ENCODE measurements around the gene PHLPP1.

PHLPP1 gene

DNA sequence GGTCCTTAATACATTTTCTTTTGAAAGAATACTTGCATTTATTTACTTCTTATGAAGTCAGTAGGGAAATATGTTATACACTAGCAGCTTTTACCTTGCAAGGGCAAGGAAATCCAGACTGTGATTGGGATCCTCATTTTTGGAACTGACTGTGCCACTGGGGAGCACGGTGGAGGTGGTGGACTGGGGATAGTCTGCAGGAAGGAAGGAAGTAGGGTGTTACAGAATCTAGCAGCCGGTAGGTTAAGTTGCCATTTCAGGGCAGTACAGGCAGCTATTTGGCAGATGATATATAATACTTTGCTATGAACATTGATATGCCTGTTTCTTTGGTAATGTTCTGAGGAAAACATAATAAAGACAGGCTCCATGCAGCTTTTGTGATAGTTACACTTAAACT lies 238.3 kb downstream of the PHLPP1 start:
- DNase-seq = no peak

DNA sequence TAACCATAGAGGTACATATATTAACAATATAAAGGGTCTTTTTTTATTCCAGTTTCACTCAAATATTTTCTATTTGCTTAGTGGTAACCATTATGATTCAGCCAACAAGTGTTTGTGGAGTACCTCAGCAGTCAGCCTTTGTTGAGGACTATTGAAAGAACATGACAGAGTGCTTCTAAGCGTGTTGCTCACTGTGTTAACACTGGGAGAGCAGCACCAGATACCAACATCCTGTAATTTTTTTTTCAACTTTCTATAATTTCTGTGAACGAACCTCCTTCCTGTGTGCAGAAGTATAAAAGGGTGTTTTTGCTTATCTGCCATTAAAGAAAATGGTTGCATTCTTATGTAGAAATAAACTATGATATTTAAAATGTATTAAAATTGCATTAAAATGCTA lies 239.0 kb downstream of the PHLPP1 start:
- no peak for DNase-seq

DNA sequence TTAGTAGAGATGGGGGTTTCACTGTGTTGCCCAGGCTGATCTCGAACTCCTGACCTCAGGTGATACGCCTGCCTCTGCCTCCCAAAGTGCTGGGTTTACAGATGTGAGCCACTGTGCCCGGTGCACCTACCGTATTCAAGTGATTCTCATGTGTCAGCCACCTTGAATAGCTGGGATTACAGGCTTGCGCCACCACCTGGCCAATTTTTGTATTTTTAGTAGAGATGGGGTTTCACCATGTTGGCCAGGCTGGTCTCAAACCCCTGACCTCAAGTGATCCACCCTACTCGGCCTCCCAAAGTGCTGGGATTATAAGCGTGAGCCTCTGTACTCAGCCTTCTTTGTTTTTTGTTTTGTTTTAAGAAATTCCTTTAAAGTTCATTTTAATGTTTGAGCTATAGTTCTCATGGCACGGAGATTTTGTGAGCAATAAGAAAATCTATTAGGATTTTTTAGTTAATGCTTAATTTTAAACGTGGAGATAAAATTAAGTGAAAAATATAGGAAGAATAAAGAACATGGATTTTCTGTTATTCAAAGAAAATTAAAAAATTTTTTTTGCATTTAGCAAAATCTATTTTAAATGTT lies 242.6 kb downstream of the PHLPP1 start:
- peak; percentile 47 for DNase-seq

DNA sequence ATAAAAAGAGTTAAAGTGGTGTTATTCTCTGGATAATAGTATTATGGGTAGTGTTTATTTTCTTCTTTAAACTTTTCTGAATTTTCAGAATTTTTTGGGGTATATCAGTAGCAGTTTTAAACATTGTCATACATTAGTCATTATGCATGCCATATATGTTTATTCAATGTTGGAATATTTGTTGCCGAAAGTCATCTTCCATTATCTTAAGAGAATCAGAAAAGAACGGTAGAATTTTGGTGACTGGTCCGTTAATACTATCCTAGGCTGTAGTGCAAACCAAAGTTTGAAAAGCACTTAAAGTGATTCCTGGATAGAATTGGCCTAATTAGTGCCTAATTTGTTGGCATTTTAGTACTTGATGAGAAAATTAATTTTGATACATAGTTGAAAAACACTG lies 244.1 kb downstream of the PHLPP1 start:
- no peak for DNase-seq

DNA sequence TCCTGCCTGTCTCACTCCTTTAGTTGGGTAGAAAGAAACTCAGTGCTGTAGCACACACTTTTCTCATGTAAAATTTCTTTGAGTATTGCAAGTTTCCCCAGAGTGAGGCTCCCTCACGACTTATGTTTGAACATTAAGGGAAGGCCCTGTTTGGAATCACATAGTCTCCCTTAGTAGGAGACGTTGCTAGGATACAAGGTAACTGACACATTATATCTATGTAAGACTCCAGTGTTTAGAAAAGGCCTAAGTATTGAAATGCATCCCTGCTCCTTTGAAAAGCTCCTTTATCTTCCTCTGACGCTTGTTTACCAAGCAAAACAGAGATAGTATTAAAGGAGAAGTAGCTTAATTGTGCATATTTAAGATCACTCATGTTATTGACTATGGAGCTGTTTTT lies 248.2 kb downstream of the PHLPP1 start:
- DNase-seq = no peak

DNA sequence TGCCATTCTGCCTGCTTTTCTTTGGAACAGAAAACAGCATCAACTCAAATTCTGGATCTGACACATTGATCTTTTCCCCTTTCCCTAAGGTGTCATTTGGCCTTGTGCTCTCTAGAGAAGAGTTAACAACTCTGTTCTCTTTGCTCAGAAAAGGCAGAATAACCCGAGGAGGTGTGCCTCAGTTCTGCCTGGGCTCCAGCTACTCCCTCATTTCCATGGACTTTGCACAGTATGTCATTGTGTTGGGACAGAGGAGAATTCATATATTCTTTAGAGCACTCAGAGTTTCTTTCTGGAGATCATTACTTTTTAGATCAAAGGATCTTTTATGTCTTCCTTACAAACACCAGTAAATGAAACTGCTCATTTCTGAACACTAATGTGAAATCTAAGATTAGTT lies 249.1 kb downstream of the PHLPP1 start:
- DNase-seq = no peak

DNA sequence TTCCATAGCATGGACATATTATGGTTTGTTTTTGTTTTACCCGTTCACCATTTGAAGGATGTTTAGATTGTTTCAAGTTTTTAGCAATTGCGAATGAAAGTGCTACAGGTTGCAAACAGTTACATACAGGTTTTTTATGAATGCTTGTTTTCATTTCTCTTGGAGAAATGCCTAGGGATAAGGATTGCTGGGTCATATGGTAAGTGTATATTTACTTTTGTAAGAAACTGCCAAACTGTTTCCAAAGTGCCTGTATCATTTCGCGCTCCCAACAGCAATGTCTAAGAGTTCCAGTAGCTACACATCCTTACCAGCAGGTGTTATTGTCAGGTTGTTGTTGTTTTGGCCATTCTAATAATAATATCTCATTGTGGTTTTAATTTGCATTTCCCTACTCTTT lies 251.7 kb downstream of the PHLPP1 start:
- DNase-seq = no peak

DNA sequence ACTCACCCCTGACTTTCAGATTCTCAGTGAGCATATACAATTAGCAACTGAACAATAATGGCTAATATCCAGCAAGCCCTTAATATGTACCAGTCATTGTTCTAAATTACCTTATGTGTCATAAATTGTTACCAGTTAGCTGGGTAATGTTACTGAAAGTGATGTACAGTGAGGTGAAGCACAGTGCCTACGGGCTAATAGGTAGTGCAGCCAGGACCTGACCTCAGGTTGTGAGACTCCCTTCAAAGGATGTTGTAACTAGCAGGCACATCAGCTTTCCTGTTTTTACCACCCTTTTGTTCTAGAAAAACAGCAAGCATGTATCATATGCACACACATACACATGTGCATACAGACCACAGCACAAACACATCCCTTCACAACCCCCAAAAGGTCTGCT lies 258.3 kb downstream of the PHLPP1 start:
- DNase-seq = no peak

DNA sequence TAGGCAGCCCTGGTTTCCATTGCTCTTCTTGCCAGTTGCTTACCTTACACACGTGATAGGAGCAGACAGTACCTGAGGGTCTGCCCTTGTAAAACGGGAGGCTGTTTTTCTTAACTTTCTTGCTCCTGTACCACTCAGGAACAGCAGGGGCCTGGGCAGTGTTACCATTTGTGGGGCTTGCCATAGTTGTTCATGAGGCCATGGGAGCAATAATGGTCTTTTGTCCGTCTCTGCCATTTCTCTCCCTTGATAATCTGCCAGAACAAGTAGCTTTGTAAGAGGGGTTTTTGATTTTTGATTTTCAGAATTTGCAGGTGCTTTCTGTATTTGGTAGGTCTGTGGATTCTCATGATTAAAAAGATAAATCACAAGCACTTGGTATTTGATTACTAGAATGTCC lies 259.0 kb downstream of the PHLPP1 start:
- no peak for DNase-seq

DNA sequence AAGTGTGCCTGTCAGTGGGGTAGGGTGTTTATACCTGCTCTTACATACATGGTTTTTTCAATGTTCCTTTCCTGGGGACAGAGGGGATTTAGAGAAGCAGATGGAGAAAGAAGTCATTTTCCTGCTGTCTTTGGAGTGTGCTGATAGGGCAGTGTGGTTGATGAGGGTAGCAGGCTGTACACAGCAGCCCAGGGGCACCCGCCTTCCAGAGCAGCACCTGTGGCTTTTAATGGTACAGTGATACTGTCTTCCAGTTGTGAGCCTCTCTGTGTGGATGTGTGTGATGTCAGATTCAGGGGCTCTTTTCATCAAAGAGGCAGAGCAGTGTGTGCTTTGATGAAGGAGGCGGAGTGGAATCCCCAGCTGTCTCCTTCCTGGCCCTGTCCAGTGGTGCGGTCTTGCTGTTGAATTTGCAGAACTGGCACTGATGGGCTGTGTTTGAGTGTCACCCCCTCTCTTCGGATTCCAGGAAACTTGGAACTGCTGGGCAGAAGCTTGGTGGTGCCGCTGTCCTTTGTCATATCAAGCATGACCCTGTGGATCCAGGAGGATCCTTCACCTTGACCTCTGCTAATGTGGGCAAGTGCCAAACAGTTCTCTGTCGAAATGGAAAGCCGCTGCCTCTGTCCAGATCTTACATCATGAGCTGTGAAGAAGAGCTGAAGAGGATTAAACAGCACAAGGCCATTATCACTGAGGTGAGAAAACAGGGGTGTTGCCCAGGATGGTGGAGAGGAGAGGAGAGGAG lies 259.8 kb downstream of the PHLPP1 start:
- no peak for DNase-seq

DNA sequence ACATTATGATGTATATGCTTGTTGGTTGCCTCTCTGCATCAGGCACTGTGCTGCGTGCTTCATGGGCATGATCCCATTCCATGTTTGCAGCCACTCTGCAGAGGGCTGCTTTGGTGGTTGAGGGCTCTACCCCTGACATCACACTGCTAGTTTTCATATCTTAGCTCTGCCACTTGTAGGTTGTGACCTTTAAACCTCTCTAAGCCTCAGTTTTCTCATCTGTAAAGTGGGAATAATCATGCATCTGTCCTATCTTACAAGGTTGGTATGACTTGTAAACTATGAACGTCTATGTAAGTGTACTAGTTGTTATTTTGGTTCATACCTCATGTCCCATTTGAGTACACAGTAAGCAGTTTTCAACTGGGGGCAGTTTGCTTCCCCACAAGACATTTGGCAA lies 260.4 kb downstream of the PHLPP1 start:
- DNase-seq = no peak

DNA sequence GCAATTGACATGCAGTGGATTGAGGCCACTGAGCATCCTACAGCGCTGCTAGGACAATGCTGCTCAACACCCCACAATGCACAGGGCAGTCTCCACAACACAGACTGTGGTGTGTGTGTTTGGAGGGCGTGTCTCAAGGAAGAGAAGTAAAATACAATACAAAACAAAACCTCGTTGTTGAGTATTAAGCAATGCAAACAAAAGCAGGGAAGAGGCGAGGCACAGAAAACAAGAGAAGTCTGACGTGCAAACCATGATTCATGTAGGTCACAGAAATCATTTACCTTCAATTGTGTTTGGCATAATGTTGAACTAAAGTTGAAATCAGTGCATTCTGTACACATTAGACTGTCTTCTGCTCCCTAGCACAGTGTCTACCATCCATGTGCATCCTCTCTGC lies 260.9 kb downstream of the PHLPP1 start:
- DNase-seq = no peak

DNA sequence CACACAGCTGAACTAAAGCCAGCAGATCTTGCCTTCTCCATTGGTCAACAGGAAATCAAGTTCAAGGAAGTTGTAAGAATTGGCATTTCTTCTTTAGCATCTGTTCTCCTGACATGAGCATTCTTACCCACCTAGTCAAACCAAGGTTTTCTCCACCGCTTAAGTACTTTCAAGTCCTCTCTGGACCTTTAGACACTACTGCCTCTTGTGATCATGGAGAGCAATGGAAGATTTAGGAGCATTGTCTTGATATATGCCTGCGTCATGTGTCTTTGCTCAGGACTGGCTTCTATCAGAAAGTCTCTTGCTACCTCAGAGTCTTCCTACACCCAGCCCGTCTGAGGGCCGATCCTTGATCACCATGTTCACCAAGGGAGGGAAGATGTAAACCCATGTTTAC lies 262.2 kb downstream of the PHLPP1 start:
- DNase-seq = no peak

DNA sequence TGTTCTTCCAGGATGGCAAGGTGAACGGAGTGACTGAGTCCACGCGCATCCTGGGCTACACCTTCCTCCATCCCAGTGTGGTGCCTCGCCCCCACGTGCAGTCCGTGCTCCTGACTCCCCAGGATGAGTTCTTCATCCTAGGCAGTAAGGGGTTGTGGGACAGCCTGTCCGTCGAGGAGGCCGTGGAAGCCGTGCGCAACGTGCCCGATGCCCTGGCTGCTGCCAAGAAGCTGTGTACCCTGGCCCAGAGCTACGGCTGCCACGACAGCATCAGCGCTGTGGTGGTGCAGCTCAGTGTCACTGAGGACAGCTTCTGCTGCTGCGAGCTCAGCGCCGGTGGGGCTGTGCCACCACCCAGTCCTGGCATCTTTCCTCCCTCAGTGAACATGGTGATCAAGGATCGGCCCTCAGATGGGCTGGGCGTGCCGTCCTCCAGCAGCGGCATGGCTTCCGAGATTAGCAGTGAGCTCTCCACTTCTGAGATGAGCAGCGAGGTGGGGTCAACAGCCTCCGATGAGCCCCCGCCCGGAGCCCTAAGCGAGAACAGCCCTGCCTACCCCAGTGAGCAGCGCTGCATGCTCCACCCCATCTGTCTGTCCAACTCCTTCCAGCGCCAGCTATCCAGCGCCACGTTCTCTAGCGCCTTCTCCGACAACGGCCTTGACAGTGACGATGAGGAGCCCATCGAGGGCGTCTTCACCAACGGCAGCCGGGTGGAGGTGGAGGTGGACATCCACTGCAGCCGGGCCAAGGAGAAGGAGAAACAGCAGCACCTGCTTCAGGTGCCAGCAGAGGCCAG lies 263.1 kb downstream of the PHLPP1 start:
- no peak for DNase-seq

DNA sequence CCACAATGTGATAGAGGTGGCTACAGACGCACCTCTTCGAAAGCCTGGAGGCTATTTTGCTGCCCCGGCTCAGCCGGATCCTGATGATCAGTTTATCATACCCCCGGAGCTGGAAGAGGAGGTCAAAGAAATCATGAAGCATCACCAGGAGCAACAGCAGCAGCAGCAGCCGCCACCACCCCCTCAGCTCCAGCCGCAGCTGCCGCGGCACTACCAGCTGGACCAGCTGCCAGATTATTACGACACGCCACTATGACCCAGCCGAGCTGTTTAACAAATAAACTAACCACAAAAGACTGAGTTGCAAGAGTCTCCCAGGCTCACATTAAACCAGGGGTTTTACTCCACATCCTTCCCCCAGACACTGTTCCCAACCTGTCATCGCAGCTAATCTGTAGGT lies 263.8 kb downstream of the PHLPP1 start:
- DNase-seq = peak; percentile 69

DNA sequence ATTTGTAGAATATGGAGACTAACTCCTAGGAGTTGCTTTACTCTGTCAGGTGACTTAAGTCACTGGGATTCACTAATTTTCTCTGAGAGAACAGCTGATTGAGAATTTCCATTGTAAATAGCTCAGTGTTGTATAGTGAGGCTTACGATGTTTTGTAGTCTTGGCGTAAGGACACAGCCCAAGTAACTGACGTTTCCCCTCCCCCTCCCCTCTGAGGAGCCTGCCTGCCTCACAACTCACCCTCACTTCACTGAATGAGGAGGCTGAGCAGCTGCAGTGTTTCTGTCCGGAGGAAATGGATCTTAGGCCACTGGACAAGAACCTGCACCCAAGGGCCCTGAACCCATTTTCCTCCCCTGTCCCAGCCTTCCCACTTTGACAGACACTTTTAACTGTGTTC lies 264.6 kb downstream of the PHLPP1 start:
- DNase-seq = no peak

DNA sequence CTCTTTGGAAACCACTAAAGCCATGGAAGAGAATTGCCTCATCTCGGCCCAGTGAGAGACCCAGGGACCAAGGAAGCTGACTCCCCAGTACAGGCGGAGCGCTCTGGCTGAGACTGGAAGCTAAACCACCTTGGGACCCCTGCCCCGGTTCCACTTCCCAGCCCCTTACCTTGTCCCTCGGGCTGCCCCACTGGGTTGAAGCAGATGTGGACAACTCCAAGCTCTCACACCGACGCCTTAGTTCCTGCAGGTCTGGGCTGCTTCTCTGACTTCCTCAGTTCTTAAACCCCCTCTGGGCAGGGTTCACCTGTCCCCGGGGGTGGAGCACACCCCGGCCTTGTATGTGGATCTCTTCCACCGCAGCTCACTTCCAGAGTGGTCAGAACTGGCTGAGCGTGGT lies 266.2 kb downstream of the PHLPP1 start:
- peak; percentile 6 for DNase-seq

DNA sequence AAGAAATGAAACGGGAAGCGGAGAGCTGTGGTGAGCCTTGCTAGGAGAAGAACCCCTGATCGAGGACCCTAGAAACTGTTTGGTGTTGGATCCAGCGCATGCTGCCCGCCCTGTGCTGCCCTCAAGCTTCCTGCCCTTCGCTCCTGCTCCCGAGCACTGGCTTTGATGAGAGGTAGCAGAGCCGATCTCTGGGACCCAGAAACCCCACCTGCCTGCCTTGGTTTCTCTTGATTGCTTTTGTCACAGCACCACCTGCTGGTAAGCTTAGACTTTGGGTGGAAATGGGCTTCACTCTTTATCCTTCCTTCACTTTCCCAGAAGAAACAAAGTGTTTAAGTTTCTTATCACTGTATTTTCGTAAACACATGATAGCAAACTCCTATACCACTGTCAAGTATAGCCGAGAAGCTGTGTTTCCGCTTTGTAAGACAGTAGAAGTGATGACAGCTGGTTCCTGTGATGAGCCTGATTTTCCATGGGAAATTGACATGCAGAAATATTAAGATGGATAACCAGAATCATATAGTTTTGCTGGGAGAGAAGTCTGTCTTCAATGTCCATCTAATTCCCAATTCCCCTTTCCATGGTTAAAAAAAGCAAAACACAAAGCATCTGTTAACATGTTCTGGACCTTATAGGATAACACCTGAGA lies 267.4 kb downstream of the PHLPP1 start:
- DNase-seq = peak; percentile 30

DNA sequence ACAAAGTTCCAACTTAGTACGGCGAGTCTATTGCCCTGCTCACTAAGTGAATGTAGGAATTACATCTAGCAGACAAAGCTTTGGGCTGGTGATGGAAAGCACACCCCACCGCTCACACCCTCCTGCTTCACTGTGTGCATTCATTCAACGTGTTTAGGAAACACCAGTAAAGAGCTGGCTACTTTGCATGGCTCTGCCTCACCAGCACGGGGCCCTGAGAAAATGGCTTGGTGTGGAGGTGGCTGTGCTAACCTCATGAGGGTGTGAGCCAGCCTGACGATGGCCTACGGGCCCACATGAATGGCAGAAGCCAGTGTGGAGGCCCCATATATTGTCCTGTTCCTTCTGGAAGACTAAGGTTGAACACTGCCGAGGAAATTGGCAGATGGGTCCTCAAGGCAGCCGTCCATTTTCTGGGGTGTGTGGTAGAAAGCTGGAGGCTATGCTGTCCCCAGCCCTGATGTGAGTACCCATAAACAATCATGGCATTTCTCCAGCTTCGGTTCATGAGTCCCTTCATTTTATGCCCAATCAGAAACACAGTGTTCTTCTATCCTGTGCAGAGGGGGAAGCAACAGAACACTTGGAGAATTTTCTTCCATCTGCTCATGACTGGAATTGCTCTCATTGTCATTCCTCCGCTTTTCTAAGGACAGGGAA lies 269.4 kb downstream of the PHLPP1 start:
- no peak for DNase-seq

DNA sequence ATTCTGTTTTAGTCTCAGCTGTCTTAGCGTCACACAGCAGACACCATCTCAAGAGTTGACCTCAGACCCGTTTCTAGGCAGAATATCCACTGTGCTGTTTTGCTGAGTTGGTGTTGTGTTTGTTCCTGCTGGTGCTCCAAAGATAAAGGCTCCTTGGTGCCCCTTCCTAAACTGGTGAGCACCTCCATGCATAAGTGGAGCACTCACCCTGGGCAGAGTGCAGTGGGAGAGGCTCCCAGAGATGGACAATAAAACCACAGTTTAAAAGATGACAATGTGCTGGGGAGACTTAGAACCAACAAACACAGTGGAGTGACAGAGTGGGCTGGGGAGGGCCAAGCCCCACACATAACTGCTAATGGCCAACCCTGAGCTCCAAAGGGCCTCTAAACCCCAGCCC lies 271.1 kb downstream of the PHLPP1 start:
- DNase-seq = no peak

DNA sequence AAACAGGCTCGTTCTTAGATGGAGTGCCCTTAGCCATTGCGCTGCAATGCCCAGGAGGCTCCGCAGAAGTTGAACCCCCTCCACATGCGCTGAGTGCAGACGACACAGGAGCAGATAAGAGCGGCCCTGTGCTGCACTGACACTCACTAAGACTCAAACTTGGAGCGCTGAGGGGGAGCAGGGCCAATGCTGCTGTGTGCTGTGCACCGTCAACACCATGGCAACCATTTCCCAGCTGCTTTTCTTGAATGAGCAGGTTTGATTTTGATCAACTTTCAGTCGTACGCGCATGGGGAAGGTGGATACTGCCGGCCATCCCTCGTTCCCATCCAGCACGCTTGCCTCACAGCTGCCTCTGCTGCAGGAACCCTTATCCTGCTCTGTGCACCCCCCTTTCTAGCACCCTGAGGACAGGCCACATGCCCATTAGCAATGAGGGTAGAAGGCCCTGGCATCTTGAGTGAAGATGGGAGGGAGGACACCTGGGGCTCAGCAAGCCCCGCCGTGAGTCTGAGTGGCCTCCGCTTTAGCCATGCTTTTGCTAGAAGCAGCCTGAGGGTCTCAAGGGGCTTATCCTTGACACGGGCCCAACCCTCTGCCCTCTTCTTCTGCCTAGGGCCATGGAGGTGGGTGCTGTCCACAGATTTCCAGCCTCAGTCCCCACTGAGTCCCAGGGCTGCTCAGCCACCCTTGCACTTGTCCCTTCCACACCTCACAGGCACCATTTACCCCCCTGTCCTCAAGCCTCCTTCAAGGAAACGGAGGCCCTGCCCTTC lies 271.9 kb downstream of the PHLPP1 start:
- no peak for DNase-seq

DNA sequence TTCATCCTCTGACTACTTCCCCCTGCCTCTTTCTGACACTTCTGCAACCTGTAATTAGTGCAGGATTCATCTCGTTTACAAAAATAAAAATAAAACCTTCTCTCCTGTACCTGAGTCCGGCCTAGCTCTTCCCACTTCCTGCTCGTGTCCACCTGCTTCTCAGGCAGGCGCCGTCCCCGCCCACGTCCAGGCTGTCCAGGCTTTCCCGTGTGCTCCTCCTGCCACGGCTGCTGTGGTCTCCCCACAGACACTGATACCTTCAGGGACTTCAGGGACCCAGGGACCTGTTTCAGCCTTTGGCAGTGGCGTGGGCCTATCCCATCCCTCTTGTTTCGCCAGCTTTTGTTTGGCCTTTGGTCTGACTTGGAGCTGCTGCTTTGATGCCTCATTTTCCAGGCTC lies 272.5 kb downstream of the PHLPP1 start:
- DNase-seq = no peak
